ENCODE measurements around the gene DUS1L.
A peak's percentile ranks its signal among the peaks of the same experiment; 100 is the strongest.

The DUS1L gene

GRCh38 chr17:82053556-82054263 lies 11.9 kb downstream of the DUS1L start:
- no peak overlapping the region for H3K4me3 ChIP-seq (ENCODE audit: low read depth, low read length)
- no peak for DNase-seq (ENCODE audit: low read depth)
- TF ChIP-seq MAX (IDR thresholded peaks at IDR 0.05; ENCODE audit: low read depth, low read length) (no peak), CTCF (IDR thresholded peaks at IDR 0.05; ENCODE audit: low read depth, low read length) (no peak), POLR2A (IDR thresholded peaks at IDR 0.05; ENCODE audit: extremely low read depth, insufficient read length) (no peak), MYC (IDR thresholded peaks at IDR 0.05; ENCODE audit: low read depth, low read length) (no peak)

GRCh38 chr17:82053130-82053529 lies 12.5 kb downstream of the DUS1L start:
- no peak overlapping the region for H3K4me3 ChIP-seq (ENCODE audit: low read depth, low read length)
- TF ChIP-seq POLR2A (IDR thresholded peaks at IDR 0.05; ENCODE audit: extremely low read depth, insufficient read length) (no peak), MYC (IDR thresholded peaks at IDR 0.05; ENCODE audit: low read depth, low read length) (no peak), CTCF (IDR thresholded peaks at IDR 0.05; ENCODE audit: low read depth, low read length) (no peak), MAX (IDR thresholded peaks at IDR 0.05; ENCODE audit: low read depth, low read length) (no peak)
- no peak for DNase-seq (ENCODE audit: low read depth)

GRCh38 chr17:82052638-82053059 lies 13.0 kb downstream of the DUS1L start:
- TF ChIP-seq MYC (IDR thresholded peaks at IDR 0.05; ENCODE audit: low read depth, low read length) (no peak), CTCF (IDR thresholded peaks at IDR 0.05; ENCODE audit: low read depth, low read length) (no peak), MAX (IDR thresholded peaks at IDR 0.05; ENCODE audit: low read depth, low read length) (no peak), POLR2A (IDR thresholded peaks at IDR 0.05; ENCODE audit: extremely low read depth, insufficient read length) (no peak)
- H3K4me3 ChIP-seq (ENCODE audit: low read depth, low read length): peak overlapping the region; percentile 80
- no peak for DNase-seq (ENCODE audit: low read depth)

- DNase-seq (ENCODE audit: low read depth): peak; percentile 80
- TF ChIP-seq MAX (IDR thresholded peaks at IDR 0.05; ENCODE audit: low read depth, low read length) (peak; percentile 31; the same call in 1 of the 2 replicates), CTCF (IDR thresholded peaks at IDR 0.05; ENCODE audit: low read depth, low read length) (no peak)
- peak within 1 kb of the TSS; percentile 80 for H3K4me3 ChIP-seq (ENCODE audit: low read depth, low read length)
Measured at GRCh38 chr17:82051776-82052637, 13.6 kb downstream of the DUS1L start, which contains the start of the genes GPS1 and RFNG. Gene GPS1, plus strand, starts transcription at chr17:82051898. Its CDS starts 34 bp downstream, at chr17:82051932. Gene RFNG, minus strand, starts transcription at chr17:82051811. Its CDS starts 45 bp downstream, at chr17:82051766.

- H3K4me3 ChIP-seq (ENCODE audit: low read depth, low read length): peak overlapping the region; percentile 38
- TF ChIP-seq CTCF (IDR thresholded peaks at IDR 0.05; ENCODE audit: low read depth, low read length): no peak
- no peak for TF ChIP-seq MAX (IDR thresholded peaks at IDR 0.05; ENCODE audit: low read depth, low read length)
- TF ChIP-seq MYC (IDR thresholded peaks at IDR 0.05; ENCODE audit: low read depth, low read length): no peak
- TF ChIP-seq POLR2A (IDR thresholded peaks at IDR 0.05; ENCODE audit: extremely low read depth, insufficient read length): no peak
- DNase-seq (ENCODE audit: low read depth): no peak
Measured at GRCh38 chr17:82050761-82051641, 14.6 kb downstream of the DUS1L start.
